GM19324 (cell line): ENCODE results near the gene EHBP1L1.

Source experiments
- ATAC-seq: cut with Tn5 transposase; IDR thresholded peaks from one replicate; pipeline ENCODE4 v1.9.1; 2021; ENCODE audit warnings: mild to moderate bottlenecking, moderate library complexity; ENCODE audit not compliant: unreplicated experiment, low FRiP score

The EHBP1L1 gene

DNA sequence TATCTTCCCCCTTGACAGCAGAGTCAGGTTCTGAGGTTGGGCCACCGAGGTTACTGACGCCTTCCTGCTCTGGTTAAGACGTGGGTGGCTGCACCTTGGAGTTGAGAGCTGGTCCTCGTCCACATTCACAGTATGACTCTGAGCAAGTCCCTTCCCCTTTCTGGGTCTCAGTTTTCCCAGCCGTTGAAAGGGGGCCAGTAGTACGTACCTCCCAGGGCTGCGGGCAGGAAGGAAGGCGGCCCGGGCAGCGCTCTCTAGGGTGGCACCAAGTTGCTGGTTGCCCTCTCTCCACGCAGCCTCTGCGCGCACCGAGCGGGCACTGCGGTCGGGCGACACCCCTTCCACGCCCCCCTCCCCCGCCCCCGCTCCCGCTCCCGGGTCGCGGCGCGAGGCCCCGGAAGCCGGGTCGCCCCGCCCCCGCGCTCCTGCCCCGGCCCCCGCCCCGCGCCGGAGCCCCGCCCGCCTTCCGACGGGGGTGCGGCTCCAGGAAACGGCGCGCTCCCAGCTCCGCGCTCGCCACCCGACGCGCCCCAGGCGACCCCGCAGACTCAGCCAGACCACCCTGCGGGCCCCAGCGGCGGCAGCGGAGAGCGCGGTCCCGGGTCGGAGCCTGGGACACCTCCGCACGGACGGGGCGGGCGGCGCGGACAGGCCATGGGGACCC, at the start of gene EHBP1L1:
TSS of gene EHBP1L1 (plus strand) at position 486 of the 664 bp plus-strand sequence. CDS start 250 bp downstream, outside the sequence.
- ATAC-seq: peak; percentile 30

DNA sequence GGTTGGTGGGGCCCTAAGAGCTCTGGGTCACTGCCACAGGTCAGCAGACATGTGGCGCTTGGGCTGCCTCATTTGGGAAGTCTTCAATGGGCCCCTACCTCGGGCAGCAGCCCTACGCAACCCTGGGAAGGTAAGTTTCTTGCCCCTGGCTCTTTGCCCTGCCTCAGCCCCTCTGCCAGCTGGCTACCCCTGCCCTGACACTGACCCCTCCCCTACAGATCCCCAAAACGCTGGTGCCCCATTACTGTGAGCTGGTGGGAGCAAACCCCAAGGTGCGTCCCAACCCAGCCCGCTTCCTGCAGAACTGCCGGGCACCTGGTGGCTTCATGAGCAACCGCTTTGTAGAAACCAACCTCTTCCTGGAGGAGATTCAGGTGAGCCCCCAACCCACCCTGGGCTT, 49.1 kb upstream of the EHBP1L1 start:
- no peak for ATAC-seq

DNA sequence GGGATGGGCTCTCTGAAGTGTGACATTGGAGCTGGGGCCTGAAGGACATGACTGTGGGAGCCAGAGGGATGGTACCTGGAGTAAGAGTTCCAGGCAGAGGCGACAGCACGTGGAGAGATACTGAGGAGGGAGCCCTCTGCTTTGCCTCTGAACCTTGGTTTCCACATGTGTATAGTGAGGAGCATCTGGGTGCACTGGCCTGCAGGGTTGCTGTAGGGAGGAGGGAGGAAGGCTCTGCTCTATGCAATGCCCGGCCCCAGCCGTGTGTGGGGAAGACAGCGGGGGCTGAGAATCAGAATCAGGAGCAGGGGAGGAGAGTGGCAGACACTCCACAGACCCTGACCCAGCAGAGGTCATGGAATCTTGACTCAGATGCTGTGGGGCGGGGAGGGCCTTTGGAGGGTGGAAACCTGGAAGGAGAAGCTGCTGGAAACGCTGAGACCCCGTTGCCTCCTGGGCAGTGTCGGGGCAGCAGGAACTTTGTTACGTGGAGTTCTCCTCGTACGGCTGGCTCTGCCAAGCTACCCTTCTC, 47.0 kb upstream of the EHBP1L1 start:
- no peak for ATAC-seq

GRCh38 chr11:65529475-65530156, 46.2 kb upstream of the EHBP1L1 start:
- no peak for ATAC-seq

DNA sequence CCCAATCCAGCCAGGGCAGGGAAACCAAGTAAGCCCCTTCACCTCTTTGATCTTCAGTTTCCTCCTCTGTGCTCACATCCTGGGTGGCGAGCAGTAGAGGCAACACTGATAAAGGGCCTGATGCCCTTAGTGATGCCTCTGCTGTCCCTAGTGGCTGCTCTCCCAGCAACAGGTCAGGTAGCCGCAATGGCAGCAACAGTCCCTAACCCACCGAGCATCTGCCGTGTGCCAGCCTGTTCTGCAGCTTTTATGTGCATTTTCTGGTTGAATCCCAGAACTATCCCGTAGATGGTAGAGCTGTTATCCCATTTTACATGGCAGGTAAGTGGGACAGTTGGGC, 45.7 kb upstream of the EHBP1L1 start:
- ATAC-seq: no peak

- no peak for ATAC-seq
These were observed 43.3 kb upstream of the EHBP1L1 start for GRCh38 chr11:65532388-65533064.

DNA sequence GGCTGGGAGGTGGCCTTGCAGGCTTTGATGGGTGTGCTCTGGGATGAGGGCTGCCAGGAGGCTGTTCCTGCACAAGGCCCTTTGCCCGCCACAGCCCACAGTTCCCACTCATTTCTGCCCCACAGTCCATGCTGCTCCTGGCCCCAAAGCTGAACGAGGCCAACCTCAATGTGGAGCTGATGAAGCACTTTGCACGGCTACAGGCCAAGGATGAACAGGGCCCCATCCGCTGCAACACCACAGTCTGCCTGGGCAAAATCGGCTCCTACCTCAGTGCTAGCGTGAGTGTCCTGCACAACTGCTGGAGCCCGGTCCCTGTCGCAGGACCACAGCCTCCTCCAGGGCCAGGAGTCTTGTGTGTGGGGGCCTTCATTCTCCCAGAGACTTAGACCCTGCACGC, 40.8 kb upstream of the EHBP1L1 start:
- ATAC-seq: no peak

- ATAC-seq: no peak
These were observed 39.2 kb upstream of the EHBP1L1 start for GRCh38 chr11:65536412-65537295.

GRCh38 chr11:65537296-65537597, 38.6 kb upstream of the EHBP1L1 start:
- ATAC-seq: no peak

DNA sequence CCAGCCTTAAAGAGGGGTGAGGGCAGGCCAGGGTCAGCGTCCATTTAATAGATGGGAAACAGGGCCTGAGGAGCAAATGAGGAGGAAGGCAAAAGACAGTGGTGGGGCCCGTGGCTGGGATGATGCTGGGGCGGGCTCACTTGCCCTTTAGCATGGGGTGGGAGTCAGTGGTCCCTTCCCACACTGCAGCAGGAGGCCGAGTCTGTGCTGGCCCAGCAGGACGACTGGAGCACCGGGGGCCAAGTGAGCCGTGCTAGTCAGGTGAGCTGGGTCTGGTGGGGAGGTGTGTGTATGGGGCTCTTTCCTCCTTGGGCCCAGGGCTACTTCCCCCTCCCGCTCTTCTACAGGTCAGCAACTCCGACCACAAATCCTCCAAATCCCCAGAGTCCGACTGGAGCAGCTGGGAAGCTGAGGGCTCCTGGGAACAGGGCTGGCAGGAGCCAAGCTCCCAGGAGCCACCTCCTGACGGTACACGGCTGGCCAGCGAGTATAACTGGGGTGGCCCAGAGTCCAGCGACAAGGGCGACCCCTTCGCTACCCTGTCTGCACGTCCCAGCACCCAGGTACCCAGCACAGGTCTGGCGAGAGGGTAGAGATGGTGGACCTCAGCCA, 38.1 kb upstream of the EHBP1L1 start:
- no peak for ATAC-seq

DNA sequence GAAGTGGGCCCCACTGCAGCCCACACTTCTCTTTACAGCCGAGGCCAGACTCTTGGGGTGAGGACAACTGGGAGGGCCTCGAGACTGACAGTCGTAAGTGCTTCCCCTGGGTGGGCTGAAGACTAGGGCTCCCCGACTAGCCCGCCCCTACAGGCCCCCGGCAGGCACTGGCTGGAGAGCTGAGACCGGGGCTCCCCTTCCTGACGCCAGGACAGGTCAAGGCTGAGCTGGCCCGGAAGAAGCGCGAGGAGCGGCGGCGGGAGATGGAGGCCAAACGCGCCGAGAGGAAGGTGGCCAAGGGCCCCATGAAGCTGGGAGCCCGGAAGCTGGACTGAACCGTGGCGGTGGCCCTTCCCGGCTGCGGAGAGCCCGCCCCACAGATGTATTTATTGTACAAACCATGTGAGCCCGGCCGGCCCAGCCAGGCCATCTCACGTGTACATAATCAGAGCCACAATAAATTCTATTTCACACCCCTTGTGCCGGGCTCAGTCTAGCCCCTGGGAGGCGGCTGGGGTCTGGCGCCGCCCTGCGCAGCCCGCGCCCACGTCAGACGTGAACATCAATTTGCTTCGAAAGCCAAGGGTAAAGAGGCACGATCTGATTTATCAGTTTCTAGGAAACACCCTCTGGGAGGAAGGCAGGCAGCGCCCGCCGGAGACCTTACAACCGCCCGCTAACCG, 37.5 kb upstream of the EHBP1L1 start:
- no peak for ATAC-seq

DNA sequence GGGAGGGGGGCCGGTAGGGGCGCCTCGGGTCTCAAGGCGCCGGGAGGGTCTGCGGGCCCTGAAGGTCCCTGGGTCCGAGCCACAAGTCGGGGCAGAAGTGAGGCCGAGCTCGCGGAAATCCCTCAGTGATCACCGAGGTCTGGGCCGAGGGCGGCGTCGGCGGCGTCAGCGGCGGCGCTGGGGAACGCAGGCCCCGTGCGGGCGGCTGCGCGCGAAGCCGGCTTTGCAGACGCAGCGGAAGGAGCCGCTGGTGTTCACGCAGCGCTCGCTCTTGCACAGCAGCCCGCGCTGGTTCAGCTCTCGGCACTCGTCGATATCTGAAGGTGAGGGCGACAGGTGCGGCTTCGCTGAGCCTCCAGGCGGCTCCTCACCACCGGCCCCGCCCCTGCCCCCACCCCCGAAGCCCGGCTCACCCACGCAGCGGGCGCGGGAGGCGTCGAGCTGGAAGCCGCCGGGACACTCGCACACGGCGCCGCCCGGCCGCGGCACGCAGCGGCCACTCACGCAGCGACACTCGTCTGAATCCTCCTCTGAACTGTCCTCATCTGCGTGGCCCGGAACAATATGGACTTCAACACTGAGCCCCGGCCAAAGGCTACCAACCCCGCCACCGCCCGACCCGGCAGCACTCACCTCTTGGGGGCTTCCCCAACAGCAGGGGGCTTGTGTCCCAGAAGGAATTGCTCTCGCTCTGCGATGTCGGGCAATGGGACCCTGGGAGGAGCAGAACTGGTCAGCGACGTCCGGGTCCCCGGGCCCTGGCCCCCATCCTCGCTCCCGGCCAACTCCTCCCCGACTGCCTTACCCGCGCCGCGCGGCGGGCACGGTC, 36.7 kb upstream of the EHBP1L1 start:
- ATAC-seq: no peak

GRCh38 chr11:65539744-65540289, 36.0 kb upstream of the EHBP1L1 start:
- peak; percentile 48 for ATAC-seq

GRCh38 chr11:65540290-65541092, 35.4 kb upstream of the EHBP1L1 start:
- ATAC-seq: peak; percentile 68

GRCh38 chr11:65541093-65541982, 34.5 kb upstream of the EHBP1L1 start:
- ATAC-seq: no peak

DNA sequence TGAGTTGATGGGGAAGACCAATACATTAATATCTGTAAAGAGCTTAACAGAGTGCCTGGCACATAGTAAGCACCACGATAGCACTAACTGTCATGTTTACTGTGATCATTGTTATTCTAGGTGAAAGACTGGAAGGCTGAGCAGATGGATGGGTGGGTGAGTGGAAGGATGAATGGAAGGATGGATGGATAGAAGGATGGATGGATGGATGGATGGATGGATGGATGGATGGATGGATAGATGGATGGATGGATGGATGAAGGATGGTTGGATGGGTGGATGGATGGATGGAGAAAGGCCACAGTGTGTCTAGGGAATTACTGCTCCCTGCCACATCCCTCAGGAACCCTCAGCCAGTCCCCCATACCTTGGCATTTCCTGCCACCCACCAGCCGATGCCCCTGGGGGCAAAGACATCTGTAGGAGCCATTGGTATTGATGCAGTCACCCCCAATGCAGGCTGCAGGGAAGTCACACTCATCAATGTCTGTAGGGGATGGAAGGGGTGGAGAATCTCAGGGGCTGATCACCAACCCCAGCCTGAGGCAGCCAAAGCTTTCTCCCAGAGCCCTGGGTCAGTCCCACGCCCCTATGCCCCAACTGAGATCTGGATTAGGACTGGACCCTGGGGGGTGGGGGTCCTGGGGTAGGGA, 33.0 kb upstream of the EHBP1L1 start:
- ATAC-seq: no peak
